Neural progenitor cell (in vitro differentiated cells): ENCODE data around the gene PIP4K2C. TPM values are rescaled to one million over a fixed set of nuclear protein-coding genes. Genes with fewer than 3 reads are reported as not detected.

ENCODE experiments used
- DNase-seq: peaks from one replicate; pipeline ENCODE4 v3.0.0-alpha.2; 2016; ENCODE audit warnings: low spot score
- H2AFZ ChIP-seq: fragments of 200-600 bp; sonication (generic); replicated peaks from 2 replicates; pipeline ENCODE4 v1.6.1; 2016; ENCODE audit warnings: antibody characterized with exemption
- H3F3A ChIP-seq: fragments of 200-600 bp; sonication (generic); 2 replicates; pipeline ENCODE4 v1.6.1; 2016; ENCODE audit warnings: antibody characterized with exemption, low read depth
- H3K27ac ChIP-seq: fragments of 200-600 bp; sonication (generic); 2 replicates; pipeline ENCODE4 v1.5.1; 2016; ENCODE audit warnings: mild to moderate bottlenecking
- H3K27me3 ChIP-seq: fragments of 200-600 bp; sonication (generic); 2 replicates; pipeline ENCODE4 v1.6.1; 2016; ENCODE audit warnings: mild to moderate bottlenecking, moderate library complexity
- H3K36me3 ChIP-seq: fragments of 200-600 bp; sonication (generic); 2 replicates; pipeline ENCODE4 v1.5.1; 2016
- H3K4me1 ChIP-seq: fragments of 200-600 bp; sonication (generic); 2 replicates; pipeline ENCODE4 v1.6.1; 2016; ENCODE audit warnings: mixed run types
- H3K4me2 ChIP-seq: fragments of 200-600 bp; sonication (generic); 2 replicates; pipeline ENCODE4 v1.6.1; 2016
- H3K4me3 ChIP-seq: fragments of 200-600 bp; sonication (generic); 2 replicates; pipeline ENCODE4 v1.5.1; 2016
- H3K79me2 ChIP-seq: fragments of 200-600 bp; sonication (generic); 2 replicates; pipeline ENCODE4 v1.6.1; 2016; ENCODE audit warnings: low read depth
- H3K9ac ChIP-seq: fragments of 200-600 bp; sonication (generic); 2 replicates; pipeline ENCODE4 v1.6.1; 2016
- H3K9me3 ChIP-seq: fragments of 200-600 bp; sonication (generic); 2 replicates; pipeline ENCODE4 v1.5.1; 2016; ENCODE audit warnings: low read depth
- H4K20me1 ChIP-seq: fragments of 200-600 bp; sonication (generic); 2 replicates; pipeline ENCODE4 v1.6.1; 2016; ENCODE audit warnings: low read depth
- H3K27ac Mint-ChIP-seq: 3 replicates; pipeline ENCODE4 v1.8.0; 2021; ENCODE audit warnings: mixed read lengths
- H3K27me3 Mint-ChIP-seq: 2 replicates; pipeline ENCODE4 v1.8.0; 2022; ENCODE audit warnings: low read depth, mild to moderate bottlenecking, inconsistent platforms, moderate library complexity, mixed read lengths; ENCODE audit not compliant: insufficient read depth
- H3K36me3 Mint-ChIP-seq: 3 replicates; pipeline ENCODE4 v1.8.0; 2021; ENCODE audit warnings: mixed read lengths
- H3K4me1 Mint-ChIP-seq: 3 replicates; pipeline ENCODE4 v1.8.0; 2021; ENCODE audit warnings: mixed read lengths
- H3K4me3 Mint-ChIP-seq: 3 replicates; pipeline ENCODE4 v1.8.0; 2021; ENCODE audit warnings: mild to moderate bottlenecking, moderate library complexity, mixed read lengths
- H3K9me3 Mint-ChIP-seq: 3 replicates; pipeline ENCODE4 v1.8.0; 2020; ENCODE audit warnings: mixed read lengths
- CTCF ChIP-seq: fragments of 200-600 bp; sonication (generic); IDR thresholded peaks from 2 replicates; pipeline ENCODE4 v1.5.1; 2017; ENCODE audit warnings: antibody characterized with exemption, mild to moderate bottlenecking
- EZH2 ChIP-seq: fragments of 200-600 bp; sonication (generic); IDR thresholded peaks from 2 replicates; pipeline ENCODE4 v1.6.1; 2017; ENCODE audit warnings: antibody characterized with exemption, mild to moderate bottlenecking, moderate library complexity
- EZH2phosphoT487 ChIP-seq: fragments of 200-600 bp; sonication (generic); IDR thresholded peaks from 2 replicates; pipeline ENCODE4 v1.6.1; 2017; ENCODE audit warnings: antibody characterized with exemption
- total RNA-seq: library from RNA; depleted of rRNA; stranded (reverse); fragments of >200 nt; gene quantifications from 2 replicates; pipeline ENCODE4 v1.2.3, GENCODE V29; 2015; ENCODE audit warnings: low replicate concordance

Gene PIP4K2C
- total RNA-seq, 1 donor from 2014 or later: 15.5 TPM

GRCh38 chr12:57604454-57604991, 13.5 kb downstream of the PIP4K2C start, which contains the start of gene DTX3:
Gene DTX3, plus strand, starts transcription at chr12:57604824. Its CDS starts 1,694 bp downstream, at chr12:57606518.
- H3K9ac ChIP-seq: peak within 1 kb of the TSS; percentile 83
- no peaks in the 10 kb centered on the region for H3K9me3 Mint-ChIP-seq
- peaks cover 23% of the 10 kb centered on the region for H3K4me1 Mint-ChIP-seq
- no peak within 1 kb of the TSS for H3K27ac ChIP-seq
- peaks cover 27% of the 10 kb centered on the region for H3F3A ChIP-seq
- H2AFZ ChIP-seq: peak within 1 kb of the TSS; percentile 99
- H3K27ac Mint-ChIP-seq: peak within 1 kb of the TSS; percentile 96
- H3K36me3 Mint-ChIP-seq: peaks cover 19% of the 10 kb centered on the region
- H3K27me3 Mint-ChIP-seq: peaks cover 9% of the 10 kb centered on the region
- H4K20me1 ChIP-seq: peaks cover 12% of the 10 kb centered on the region
- H3K36me3 ChIP-seq: no peaks in the 10 kb centered on the region
- peaks cover 20% of the 10 kb centered on the region for H3K4me1 ChIP-seq
- H3K4me3 ChIP-seq: peak within 1 kb of the TSS; percentile 98
- H3K27me3 ChIP-seq: peaks cover 4% of the 10 kb centered on the region
- no peaks in the 10 kb centered on the region for H3K9me3 ChIP-seq
- peak; percentile 66 for DNase-seq
- TF ChIP-seq EZH2phosphoT487 (no peak), CTCF (no peak), EZH2 (no peak)
- peaks cover 16% of the 10 kb centered on the region for H3K79me2 ChIP-seq
- H3K4me3 Mint-ChIP-seq: peak within 1 kb of the TSS; percentile 91
- H3K4me2 ChIP-seq: peak within 1 kb of the TSS; percentile 95

GRCh38 chr12:57604992-57605810, 14.2 kb downstream of the PIP4K2C start:
- peak; percentile 46 for DNase-seq
- peak overlapping the region; percentile 83 for H3K9ac ChIP-seq
- Mint-ChIP-seq H3K27ac (peak overlapping the region; percentile 90), H3K36me3 (peaks cover 19% of the 10 kb centered on the region), H3K4me1 (peaks cover 23% of the 10 kb centered on the region), H3K27me3 (peaks cover 9% of the 10 kb centered on the region), H3K9me3 (no peaks in the 10 kb centered on the region), H3K4me3 (peak overlapping the region; percentile 91)
- H3K4me1 ChIP-seq: peaks cover 26% of the 10 kb centered on the region
- TF ChIP-seq CTCF (no peak), EZH2phosphoT487 (no peak)
- H2AFZ ChIP-seq: peak overlapping the region; percentile 99
- peaks cover 16% of the 10 kb centered on the region for H3K79me2 ChIP-seq
- peaks cover 13% of the 10 kb centered on the region for H4K20me1 ChIP-seq
- no peak overlapping the region for H3K27ac ChIP-seq
- no peaks in the 10 kb centered on the region for H3K9me3 ChIP-seq
- H3K4me3 ChIP-seq: peak overlapping the region; percentile 98
- no peaks in the 10 kb centered on the region for H3K36me3 ChIP-seq
- peaks cover 11% of the 10 kb centered on the region for H3K27me3 ChIP-seq
- peak overlapping the region; percentile 95 for H3K4me2 ChIP-seq
- peaks cover 34% of the 10 kb centered on the region for H3F3A ChIP-seq

- peaks cover 9% of the 10 kb centered on the region for H3K27me3 Mint-ChIP-seq
- Histone ChIP-seq H3K9me3 (no peaks in the 10 kb centered on the region), H3K36me3 (no peaks in the 10 kb centered on the region), H3K4me2 (peak overlapping the region; percentile 95), H3K9ac (no peak overlapping the region), H3K4me3 (peak overlapping the region; percentile 98), H3K4me1 (peaks cover 29% of the 10 kb centered on the region), H3F3A (peaks cover 40% of the 10 kb centered on the region), H4K20me1 (peaks cover 13% of the 10 kb centered on the region), H2AFZ (no peak overlapping the region), H3K79me2 (peaks cover 16% of the 10 kb centered on the region), H3K27ac (no peak overlapping the region), H3K27me3 (peaks cover 17% of the 10 kb centered on the region)
- DNase-seq: no peak
- TF ChIP-seq EZH2phosphoT487 (no peak), EZH2 (no peak), CTCF (no peak)
- H3K4me1 Mint-ChIP-seq: peaks cover 30% of the 10 kb centered on the region
- H3K36me3 Mint-ChIP-seq: peaks cover 19% of the 10 kb centered on the region
- peak overlapping the region; percentile 91 for H3K4me3 Mint-ChIP-seq
- H3K9me3 Mint-ChIP-seq: no peaks in the 10 kb centered on the region
- H3K27ac Mint-ChIP-seq: no peak overlapping the region
Observed at GRCh38 chr12:57605811-57606311, 14.9 kb downstream of the PIP4K2C start.
